ENCODE data around the gene CYTH1.

CYTH1 gene

DNA sequence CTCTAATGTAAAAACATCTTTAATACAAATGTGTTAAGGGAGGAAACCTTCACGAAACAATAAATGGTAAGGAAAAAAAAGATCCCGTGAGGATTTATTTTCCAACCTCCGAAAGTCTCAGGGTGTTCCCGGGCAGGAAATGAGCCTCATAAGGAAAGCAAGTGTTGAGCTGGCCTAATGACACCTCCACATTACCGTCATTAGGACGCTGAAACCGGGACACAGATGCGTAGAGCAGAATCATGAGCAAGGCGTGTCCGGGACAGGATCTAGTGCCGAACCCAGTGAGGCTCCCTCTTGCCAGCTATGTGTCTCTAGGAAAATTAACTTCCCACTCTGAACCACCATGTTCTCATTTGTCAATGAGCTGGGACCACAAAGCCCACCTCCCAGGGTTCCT, 22.7 kb upstream of the CYTH1 start:
- DNase-seq = no peak

DNA sequence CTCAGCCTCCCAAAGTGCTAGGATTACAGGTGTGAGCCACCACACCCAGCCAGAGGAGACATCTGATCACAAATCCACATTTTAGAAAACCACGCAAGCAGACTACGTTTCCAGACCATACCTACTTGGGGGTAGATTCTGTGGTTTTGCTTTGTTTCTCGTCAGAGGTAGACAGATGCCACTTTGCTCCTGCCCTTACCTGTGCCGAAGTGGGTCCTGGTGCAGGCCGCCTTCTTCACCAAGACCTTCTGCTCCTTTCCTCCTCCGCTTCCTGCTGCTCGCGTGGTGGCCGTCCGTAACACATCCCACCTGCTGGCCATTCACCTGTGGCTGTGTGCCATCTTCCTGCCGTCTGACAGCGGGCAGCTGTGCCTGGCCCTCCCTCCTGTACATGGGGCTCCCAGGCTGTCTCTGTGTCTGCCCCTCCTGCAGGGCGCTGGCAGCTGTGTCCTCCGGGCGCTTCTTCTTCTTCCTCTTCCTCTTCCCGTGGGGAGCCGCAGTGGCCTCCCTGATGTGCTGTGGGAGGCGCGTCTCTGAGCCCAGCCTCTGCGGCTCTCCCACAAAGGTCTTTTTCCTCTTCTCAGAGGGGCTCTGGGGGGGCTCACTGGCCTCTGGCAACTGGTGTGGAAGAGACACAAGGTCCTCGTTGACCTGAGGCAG, 21.2 kb upstream of the CYTH1 start:
- no peak for DNase-seq

DNA sequence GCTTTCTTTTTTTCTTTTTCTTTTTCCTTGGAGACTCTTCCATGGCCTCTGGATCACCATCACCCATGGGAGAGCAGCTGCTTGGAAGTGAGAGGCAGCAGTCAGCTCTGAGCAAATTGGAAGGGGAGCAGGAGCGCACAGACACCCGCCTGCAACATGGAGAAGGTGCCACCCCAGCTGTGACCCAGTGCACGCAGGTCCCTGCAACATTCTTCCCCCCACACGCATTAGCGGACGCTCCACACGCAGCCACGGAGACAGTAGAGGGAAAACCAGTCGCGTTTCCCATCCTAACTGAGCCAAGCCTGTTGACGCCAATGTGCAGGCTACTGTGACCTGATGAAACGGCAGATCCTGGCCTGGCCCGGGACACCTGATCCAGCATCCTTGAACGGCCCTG, 20.4 kb upstream of the CYTH1 start:
- no peak for DNase-seq

DNA sequence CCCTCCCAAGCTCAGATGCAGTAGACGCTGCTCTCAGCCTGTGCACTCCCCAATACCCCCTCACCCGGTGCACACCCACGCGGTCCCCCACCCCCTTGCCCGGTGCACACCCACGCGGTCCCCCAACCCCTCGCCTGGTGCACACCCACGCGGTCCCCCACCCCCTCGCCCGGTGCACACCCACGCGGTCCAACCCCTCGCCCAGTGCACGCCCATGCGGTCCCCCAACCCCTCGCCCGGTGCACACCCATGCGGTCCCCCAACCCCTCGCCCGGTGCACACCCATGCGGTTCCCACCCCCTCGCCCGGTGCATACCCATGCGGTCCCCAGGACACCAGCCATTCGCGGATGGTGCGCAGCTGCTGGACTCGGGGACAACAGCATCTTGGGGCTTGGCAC, 19.9 kb upstream of the CYTH1 start:
- DNase-seq = no peak

GRCh38 chr17:78800132-78800931, 18.3 kb upstream of the CYTH1 start:
- no peak for DNase-seq

DNA sequence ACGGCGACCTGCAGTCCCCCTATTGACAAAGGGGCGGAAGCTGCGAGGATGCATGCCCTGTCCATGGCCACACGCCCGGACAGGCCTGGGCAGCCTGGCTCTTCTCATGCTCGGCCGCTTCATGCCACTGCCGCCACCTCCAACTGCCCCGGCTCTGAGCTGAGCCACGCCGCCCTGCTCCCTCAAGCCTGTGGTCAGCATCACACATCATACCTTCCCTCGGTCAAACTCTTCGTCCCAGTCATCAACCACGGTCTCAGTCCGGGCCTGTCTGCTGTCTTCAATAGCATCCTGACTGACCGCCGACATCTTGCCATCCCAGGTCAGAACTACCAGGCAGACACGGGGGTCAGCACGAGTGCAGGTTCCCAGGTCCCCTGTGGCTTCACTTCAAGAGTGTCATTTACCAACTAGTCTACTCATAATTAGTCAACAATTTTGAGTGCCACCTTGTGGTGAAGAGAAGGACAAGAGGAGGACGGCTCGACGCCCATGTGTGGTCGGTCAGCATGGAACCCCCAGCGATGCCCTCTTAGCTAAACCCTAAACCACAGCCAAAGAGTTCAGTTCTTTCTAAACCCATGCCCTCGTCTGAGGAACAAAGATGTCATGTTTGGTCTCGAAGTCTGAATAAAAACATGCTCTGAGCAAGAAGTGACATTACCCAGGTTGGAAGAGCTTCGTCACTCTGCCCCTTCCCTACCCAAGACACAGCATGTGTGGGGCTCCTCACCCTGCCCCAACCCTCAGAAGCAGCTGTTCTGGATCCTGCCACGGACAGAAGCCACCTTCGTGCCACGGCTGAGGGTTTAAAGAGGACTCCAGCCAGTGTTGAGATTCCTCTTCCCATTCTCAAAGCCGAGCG, 16.9 kb upstream of the CYTH1 start:
- peak; percentile 15 for DNase-seq

- no peak for DNase-seq
These were observed 15.9 kb upstream of the CYTH1 start for GRCh38 chr17:78797691-78798585.

GRCh38 chr17:78797213-78797612, 15.1 kb upstream of the CYTH1 start:
- no peak for DNase-seq

DNA sequence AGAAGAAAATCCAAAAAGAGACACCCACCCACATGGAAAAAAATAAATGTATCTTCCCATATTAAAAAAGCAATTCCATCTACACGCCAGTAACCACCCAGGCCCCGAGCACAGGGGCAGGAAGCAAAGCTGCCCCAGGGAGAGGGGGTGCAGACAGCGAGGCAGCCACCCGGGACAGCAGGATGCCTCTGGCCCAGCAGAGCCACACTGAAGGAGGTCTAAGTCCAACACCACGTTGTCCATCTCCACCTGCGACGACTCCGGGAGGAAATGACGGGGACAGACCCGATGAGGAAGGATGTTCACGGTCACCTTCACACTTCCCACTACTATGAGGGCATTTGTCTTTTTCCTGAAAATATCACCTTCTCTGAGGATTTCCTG, 14.4 kb upstream of the CYTH1 start:
- no peak for DNase-seq

GRCh38 chr17:78795861-78796516, 13.9 kb upstream of the CYTH1 start:
- no peak for DNase-seq

DNA sequence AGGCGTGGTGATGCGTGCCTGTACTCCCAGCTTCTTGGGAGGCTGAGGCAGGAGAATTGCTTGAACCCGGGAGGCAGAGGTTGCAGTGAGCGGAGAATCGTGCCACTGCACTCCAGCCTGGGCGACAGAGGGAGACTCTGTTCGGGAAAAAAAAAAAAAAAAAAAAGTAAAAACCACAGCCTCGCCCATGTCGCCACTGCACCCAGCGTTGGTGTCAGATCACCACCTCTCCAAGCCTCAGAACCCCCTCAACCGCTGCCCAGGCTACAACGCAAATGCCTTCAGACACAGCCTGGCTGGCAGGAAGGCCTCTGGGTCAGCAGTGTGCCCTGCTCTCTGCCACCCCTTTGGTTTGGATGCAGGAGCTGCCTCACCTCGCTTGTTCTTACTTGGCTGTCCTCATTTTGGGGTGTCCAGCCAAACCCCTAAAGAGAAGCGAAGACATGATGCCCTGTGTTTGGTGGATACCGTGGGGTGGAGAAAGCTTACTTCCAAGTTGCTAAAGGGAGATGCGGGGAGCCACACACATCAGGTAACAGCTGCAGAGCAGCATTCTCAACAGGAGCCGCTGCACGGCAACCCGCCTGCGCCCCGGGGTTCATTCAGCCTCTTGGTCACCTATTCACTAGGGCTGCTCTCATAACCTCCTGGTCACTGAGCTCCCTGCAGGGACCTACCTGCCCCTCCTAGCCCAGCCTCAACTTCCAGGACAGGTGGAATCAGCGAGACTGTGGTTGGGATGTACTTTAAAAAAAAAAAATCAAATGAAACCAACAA, 13.0 kb upstream of the CYTH1 start:
- no peak for DNase-seq

- DNase-seq = no peak
These were observed 12.3 kb upstream of the CYTH1 start for GRCh38 chr17:78794399-78794798.

DNA sequence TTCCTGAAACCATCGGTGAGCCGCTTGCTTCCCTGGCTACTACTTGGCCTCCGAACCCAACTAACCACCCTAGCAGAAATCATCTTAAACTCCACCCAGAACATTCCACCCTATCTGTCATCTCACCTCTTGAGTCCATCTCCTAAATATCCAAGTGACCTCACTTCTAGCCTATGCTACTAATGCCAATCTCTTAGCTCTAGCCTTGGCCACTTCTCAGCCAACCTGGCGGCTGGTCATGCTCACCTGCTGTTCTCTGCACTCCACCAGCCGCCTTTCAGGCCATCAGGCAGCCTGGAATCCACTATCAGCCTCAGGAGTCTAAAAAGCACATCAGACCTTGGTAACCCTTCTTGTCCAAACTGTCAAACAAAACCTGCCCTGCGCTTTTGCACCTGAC, 11.9 kb upstream of the CYTH1 start:
- no peak for DNase-seq

DNA sequence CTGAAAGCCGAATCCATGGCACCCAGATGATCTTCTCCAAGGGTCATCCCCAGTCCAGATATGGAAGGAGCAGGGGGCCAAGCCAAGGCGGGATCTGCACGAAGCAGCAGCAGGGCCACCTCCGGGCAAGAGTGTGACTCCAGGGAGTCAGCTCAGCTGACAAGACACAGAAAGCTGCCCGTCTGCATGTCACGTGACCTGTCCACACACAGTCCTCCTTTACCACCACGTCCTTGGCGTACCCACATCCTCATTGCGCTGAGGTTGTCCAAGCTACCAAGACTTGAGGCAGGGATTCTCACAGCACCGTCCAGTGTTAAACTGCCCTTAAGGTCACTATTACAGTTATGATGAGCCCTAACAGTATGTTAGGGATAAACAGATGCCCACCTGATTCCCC, 11.3 kb upstream of the CYTH1 start:
- no peak for DNase-seq

GRCh38 chr17:78791840-78792709, 10.0 kb upstream of the CYTH1 start:
- DNase-seq = no peak

DNA sequence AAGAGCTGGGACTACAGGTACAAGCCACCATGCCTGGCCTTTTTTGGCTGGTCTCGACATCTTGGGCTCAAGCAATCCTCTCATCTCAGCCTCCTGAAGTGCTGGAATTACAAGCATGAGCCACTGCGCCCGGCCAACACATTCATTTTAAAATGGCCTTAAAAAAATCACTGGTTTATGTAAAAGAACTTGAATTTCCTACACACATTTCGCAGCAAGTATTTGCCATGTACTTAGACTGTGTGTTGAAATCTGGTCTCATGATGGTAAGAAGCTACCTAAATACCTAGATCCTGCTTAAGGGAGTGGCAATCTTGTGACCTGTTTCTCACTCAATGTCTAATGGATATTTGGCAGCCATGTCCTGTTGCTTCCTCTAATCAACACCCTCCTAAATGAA, 8.5 kb upstream of the CYTH1 start:
- no peak for DNase-seq

- DNase-seq = peak; percentile 26
These were observed 7.6 kb upstream of the CYTH1 start for GRCh38 chr17:78789663-78790181.

- DNase-seq = no peak
These were observed 7.1 kb upstream of the CYTH1 start for GRCh38 chr17:78789149-78789662.

- no peak for DNase-seq
These were observed 6.4 kb upstream of the CYTH1 start for GRCh38 chr17:78788451-78788850.

- no peak for DNase-seq
These were observed 5.4 kb upstream of the CYTH1 start for GRCh38 chr17:78787444-78787843.
